ENCODE results near the gene UNC13C.

- TF ChIP-seq CTCF (IDR thresholded peaks at IDR 0.05), result no peak
- no peak for TF ChIP-seq POLR2A (IDR thresholded peaks at IDR 0.05)
- TF ChIP-seq EP300 (IDR thresholded peaks at IDR 0.05), result no peak
Observed at GRCh38 chr15:53982071-53982680, 3.9 kb downstream of the UNC13C start.

Data from tibial nerve (tissue), 4 donors.